ENCODE measurements around the gene LILRB3.
A peak's percentile ranks its signal among the peaks of the same experiment; 100 is the strongest.
"Not testable (repeated sequence)": the region's sequence is repeated elsewhere in the genome, so short reads cannot be mapped to it uniquely, and the experiment has no call there.

Gene LILRB3

GRCh38 chr19:54189145-54189734 is 33.6 kb downstream of the LILRB3 start, which contains the start of gene MBOAT7:
Gene MBOAT7 (minus strand): TSS chr19:54189580. CDS start chr19:54188508, 1,072 bp downstream.
- no peak for DNase-seq

GRCh38 chr19:54188215-54188871 is 34.5 kb downstream of the LILRB3 start:
- DNase-seq, result peak; percentile 69 to 72

GRCh38 chr19:54186934-54187381 is 35.8 kb downstream of the LILRB3 start:
- DNase-seq, result no peak

- DNase-seq, result no peak
Measured at GRCh38 chr19:54186351-54186750, 36.5 kb downstream of the LILRB3 start.

GRCh38 chr19:54183431-54183830 is 39.4 kb downstream of the LILRB3 start:
- DNase-seq, result no peak

GRCh38 chr19:54181894-54182293 is 40.9 kb downstream of the LILRB3 start:
- not testable (repeated sequence) for DNase-seq

GRCh38 chr19:54180691-54181091 is 42.1 kb downstream of the LILRB3 start:
- no peak for DNase-seq

- peak in 1 of 2 donors; percentile 40 for DNase-seq
Measured at GRCh38 chr19:54179921-54180461, 42.8 kb downstream of the LILRB3 start.

GRCh38 chr19:54179262-54179852 is 43.5 kb downstream of the LILRB3 start:
- no peak for DNase-seq

- DNase-seq, result peak; percentile 33 to 49
Measured at GRCh38 chr19:54178581-54179261, 44.1 kb downstream of the LILRB3 start.

- no peak for DNase-seq
Measured at GRCh38 chr19:54173951-54174834, 48.6 kb downstream of the LILRB3 start.

- DNase-seq, result no peak
Measured at GRCh38 chr19:54173359-54173699, 49.5 kb downstream of the LILRB3 start.

GRCh38 chr19:54172471-54173358 is 50.1 kb downstream of the LILRB3 start, which contains the start of gene TMC4:
Gene TMC4 (minus strand): TSS chr19:54173160. CDS start chr19:54173117, 43 bp downstream.
- peak in 1 of 2 donors; percentile 24 for DNase-seq

- DNase-seq, result not testable (repeated sequence)
Measured at GRCh38 chr19:54171736-54172431, 50.9 kb downstream of the LILRB3 start.

GRCh38 chr19:54169149-54169740 is 53.6 kb downstream of the LILRB3 start:
- no peak for DNase-seq

GRCh38 chr19:54168174-54168917 is 54.5 kb downstream of the LILRB3 start:
- peak; percentile 86 to 87 for DNase-seq

Data from CD4-positive, alpha-beta T cell treated with Interleukin-4 for 1 hour (primary cell).